Measurements from ENCODE around the gene KCNN3. TPM values are rescaled to one million over a fixed set of nuclear protein-coding genes. Genes with fewer than 3 reads are reported as not detected.

The KCNN3 gene
- total and polyA plus RNA-seq, 2 of the 8 experiments (the other 6 are each of a cell fraction or from before 2014, with no cell fraction given), result 2.8 to 3.7 TPM

- ChIA-PET CTCF (ENCODE audit: partially characterized antibody) (interaction anchor here (0.9 to 1.7 kb wide), 4 partner anchors 9 to 44 kb away, joined by 3 to 8 read pairs (median 3); no protein-coding TSS in a partner anchor), POLR2A (ENCODE audit: partially characterized antibody) (no interaction called here)
- Histone ChIP-seq H2BK120ac (replicated peaks; ENCODE audit: low read depth, low read length) (no peak overlapping the region), H4K5ac (ENCODE audit: insufficient read length, low read depth, low read length) (no peak overlapping the region), H2AFZ (ENCODE audit: low read length) (no peak overlapping the region), H3K23ac (ENCODE audit: insufficient read length) (no peak overlapping the region), H3K23me2 (ENCODE audit: low read depth, low read length) (no peaks in the 10 kb centered on the region), H3K27me3 (replicated peaks in 1 of 4; ENCODE audit: control insufficient read depth in 3 of 4, extremely low read depth in 1 of 4, insufficient read depth in 3 of 4, low read length in 3 of 4) (no peaks in the 10 kb centered on the region), H2BK20ac (ENCODE audit: low read length) (no peak overlapping the region), H3K4me1 (replicated peaks in 1 of 4; ENCODE audit: control insufficient read depth in 3 of 4, insufficient read depth in 4 of 4, low read length in 3 of 4) (peaks cover 0 to 17% (median 12%) of the 10 kb centered on the region in 4 experiments; a peak in 5 of 7 replicates), H4K20me1 (replicated peaks in 1 of 2; ENCODE audit: control insufficient read depth in 1 of 2, insufficient read depth in 2 of 2, low read length in 2 of 2) (no peaks in the 10 kb centered on the region), H3K9me3 (ENCODE audit: insufficient read depth in 2 of 2, low read depth in 1 of 2, low read length in 1 of 2) (no peaks in the 10 kb centered on the region), H4K91ac (replicated peaks; ENCODE audit: insufficient read length, low read length) (no peak overlapping the region), H3K4me3 (ENCODE audit: extremely low read depth in 1 of 4, insufficient read depth in 2 of 4, low read depth in 3 of 4, low read length in 4 of 4) (no peak overlapping the region), H3K4me2 (ENCODE audit: insufficient read depth in 1 of 2, low read depth in 2 of 2, low read length in 2 of 2) (no peak overlapping the region), H3K79me2 (ENCODE audit: control insufficient read depth in 1 of 2, insufficient read depth in 2 of 2, low read length in 2 of 2) (no peaks in the 10 kb centered on the region), H3K18ac (ENCODE audit: extremely low read depth, low read length) (no peak overlapping the region), H3K79me1 (ENCODE audit: low read depth, low read length) (no peaks in the 10 kb centered on the region), H3K14ac (ENCODE audit: insufficient read length) (no peak overlapping the region), H2BK12ac (ENCODE audit: low read depth, low read length) (no peak overlapping the region), H3K56ac (replicated peaks; ENCODE audit: insufficient read length, low read depth, low read length) (no peak overlapping the region), H4K8ac (ENCODE audit: extremely low read depth, insufficient read depth, low read length) (no peak overlapping the region), H3K27ac (ENCODE audit: low read depth, low read length) (no peak overlapping the region), H2AK5ac (ENCODE audit: low read depth, low read length) (no peak overlapping the region), H3K9ac (replicated peaks in 1 of 4; ENCODE audit: extremely low read depth in 1 of 4, low read depth in 3 of 4, low read length in 3 of 4) (no peak overlapping the region), H2BK5ac (ENCODE audit: low read depth, low read length) (no peak overlapping the region), H2BK15ac (ENCODE audit: low read length) (no peak overlapping the region), H3K4ac (replicated peaks; ENCODE audit: insufficient read length, low read depth, low read length) (no peak overlapping the region), H3K36me3 (ENCODE audit: control insufficient read depth in 2 of 4, insufficient read depth in 4 of 4, low read length in 3 of 4) (no peaks in the 10 kb centered on the region)
- DNase-seq (ENCODE audit: low read depth in 1 of 2, low spot score in 2 of 2) (no peak), FAIRE-seq (no peak)
- 84% methylated on average over 6 of the region's 6 CpGs; no CpG with 5 or more reads in 1 of the 2 experiments for WGBS, 2 experiments (ENCODE audit: extremely low coverage in 1 of 2, insufficient coverage in 1 of 2, insufficient read length in 1 of 2, insufficient replicate concordance in 2 of 2, low coverage in 1 of 2, low lambda C conversion rate in 2 of 2, missing lambda C conversion rate in 1 of 2)
- TF ChIP-seq SP1 (IDR thresholded peaks at IDR 0.05; ENCODE audit: low read depth, low read length) (no peak), POLR2A (IDR thresholded peaks at IDR 0.05; ENCODE audit: control extremely low read depth in 1 of 2, low read depth in 2 of 2, low read length in 2 of 2) (no peak), NRF1 (IDR thresholded peaks at IDR 0.05; ENCODE audit: low read depth, low read length) (no peak), HDAC6 (IDR thresholded peaks at IDR 0.05; ENCODE audit: low read depth, low read length) (no peak), KDM4A (IDR thresholded peaks at IDR 0.05; ENCODE audit: low read depth, low read length, severe bottlenecking) (no peak), EP300 (IDR thresholded peaks at IDR 0.05; ENCODE audit: borderline replicate concordance in 1 of 2, low read depth in 2 of 2, low read length in 2 of 2) (no peak), POLR2AphosphoS5 (IDR thresholded peaks at IDR 0.05; ENCODE audit: low read depth, low read length) (no peak), MAFK (IDR thresholded peaks at IDR 0.05; ENCODE audit: low read depth, low read length) (no peak), MAX (IDR thresholded peaks at IDR 0.05) (no peak), CBX8 (IDR thresholded peaks at IDR 0.05; ENCODE audit: borderline replicate concordance, low read depth, low read length) (no peak), SAP30 (IDR thresholded peaks at IDR 0.05; ENCODE audit: insufficient read depth, insufficient replicate concordance, low read length) (no peak), JUND (IDR thresholded peaks at IDR 0.05; ENCODE audit: low read length) (no peak), POU5F1 (IDR thresholded peaks at IDR 0.05; ENCODE audit: low read depth, low read length) (no peak)
- TF ChIP-seq, protein P1, sequence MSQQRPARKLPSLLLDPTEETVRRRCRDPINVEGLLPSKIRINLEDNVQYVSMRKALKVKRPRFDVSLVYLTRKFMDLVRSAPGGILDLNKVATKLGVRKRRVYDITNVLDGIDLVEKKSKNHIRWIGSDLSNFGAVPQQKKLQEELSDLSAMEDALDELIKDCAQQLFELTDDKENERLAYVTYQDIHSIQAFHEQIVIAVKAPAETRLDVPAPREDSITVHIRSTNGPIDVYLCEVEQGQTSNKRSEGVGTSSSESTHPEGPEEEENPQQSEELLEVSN (IDR thresholded peaks at IDR 0.05), result no peak
These were observed 53.7 kb downstream of the KCNN3 start for GRCh38 chr1:154816369-154816768.
